Measurements from ENCODE around the gene PIGN.

GRCh38 chr18:62102221-62102620, 84.6 kb downstream of the PIGN start:
- TF ChIP-seq CTCF (IDR thresholded peaks at IDR 0.05) (no peak), POLR2AphosphoS5 (IDR thresholded peaks at IDR 0.05) (no peak)

Data from breast epithelium (tissue), 3 donors.